HEK293T (cell line): ENCODE measurements around the gene RSRC1.

ENCODE experiments used
- ELF4 ChIP-seq: fragments of 450-650 bp; IDR thresholded peaks from 2 replicates; pipeline ENCODE4 v1.6.1; 2017; ENCODE audit warnings: antibody characterized with exemption
- FOXA1 ChIP-seq: fragments of 450-650 bp; IDR thresholded peaks from 2 replicates; pipeline ENCODE4 v1.6.1; 2016; ENCODE audit warnings: mild to moderate bottlenecking
- HDGF ChIP-seq: fragments of 450-650 bp; IDR thresholded peaks from 2 replicates; pipeline ENCODE4 v1.6.1; 2017; ENCODE audit warnings: antibody characterized with exemption, borderline replicate concordance
- L3MBTL2 ChIP-seq: fragments of 450-650 bp; conservative IDR thresholded peaks from 2 replicates; pipeline ENCODE4 v1.6.1; 2016; ENCODE audit warnings: mild to moderate bottlenecking
- LEF1 ChIP-seq: fragments of 450-650 bp; IDR thresholded peaks from 2 replicates; pipeline ENCODE4 v1.6.1; 2017; ENCODE audit warnings: mild to moderate bottlenecking, borderline replicate concordance
- TARDBP ChIP-seq: fragments of 450-650 bp; IDR thresholded peaks from 2 replicates; pipeline ENCODE4 v1.6.1; 2016
- ZNF384 ChIP-seq: fragments of 450-650 bp; IDR thresholded peaks from 2 replicates; pipeline ENCODE4 v1.6.1; 2016

- no peak for TF ChIP-seq L3MBTL2
- no peak for TF ChIP-seq ELF4
- no peak for TF ChIP-seq LEF1
- TF ChIP-seq FOXA1: no peak
- TF ChIP-seq TARDBP: no peak
- TF ChIP-seq ZNF384: no peak
- TF ChIP-seq HDGF: no peak
Measured at GRCh38 chr3:158108445-158108985, 1.4 kb upstream of the RSRC1 start.
